AG09319 (cell line): ENCODE measurements around the gene CD163L1.

Experiments used
- DNase-seq: peaks from one replicate; pipeline ENCODE4 v3.0.0-alpha.2; 2010; ENCODE audit warnings: low read depth; ENCODE audit errors: extremely low read depth
- CTCF ChIP-seq: IDR thresholded peaks from 2 replicates; pipeline ENCODE4 v1.5.1; 2011; ENCODE audit warnings: low read depth, mild to moderate bottlenecking, inconsistent platforms, low read length, moderate library complexity

The CD163L1 gene

GRCh38 chr12:7403466-7403865, 40.5 kb downstream of the CD163L1 start:
- no peak for DNase-seq
- TF ChIP-seq CTCF = no peak

- TF ChIP-seq CTCF = no peak
- DNase-seq = no peak
Observed at GRCh38 chr12:7399089-7399488, 44.9 kb downstream of the CD163L1 start.

GRCh38 chr12:7396418-7396817, 47.5 kb downstream of the CD163L1 start:
- no peak for TF ChIP-seq CTCF
- DNase-seq = no peak

- no peak for DNase-seq
- TF ChIP-seq CTCF = no peak
Observed at GRCh38 chr12:7395950-7396349, 48.0 kb downstream of the CD163L1 start.

- DNase-seq = no peak
- TF ChIP-seq CTCF = no peak
Observed at GRCh38 chr12:7387289-7387688, 56.7 kb downstream of the CD163L1 start.

GRCh38 chr12:7383157-7383556, 60.8 kb downstream of the CD163L1 start:
- TF ChIP-seq CTCF = no peak
- no peak for DNase-seq

GRCh38 chr12:7376196-7376595, 67.8 kb downstream of the CD163L1 start:
- no peak for TF ChIP-seq CTCF
- DNase-seq = no peak

GRCh38 chr12:7375145-7375543, 68.8 kb downstream of the CD163L1 start:
- TF ChIP-seq CTCF = no peak
- no peak for DNase-seq
